HEK293 (cell line): Measurements from ENCODE around the gene RAP1B.

ENCODE experiments used
- AEBP2 ChIP-seq: fragments of 450-650 bp; formaldehyde crosslinking; IDR thresholded peaks from 2 replicates; pipeline ENCODE4 v1.5.1; 2016; ENCODE audit warnings: missing biosample characterization, missing genetic modification characterization, borderline replicate concordance
- BCL11A ChIP-seq: fragments of 450-650 bp; formaldehyde crosslinking; IDR thresholded peaks from 2 replicates; pipeline ENCODE4 v1.5.1; 2016; ENCODE audit warnings: low read depth, missing biosample characterization, missing genetic modification characterization
- GLI2 ChIP-seq: fragments of 450-650 bp; formaldehyde crosslinking; IDR thresholded peaks from 2 replicates; pipeline ENCODE4; 2017; ENCODE audit warnings: missing biosample characterization, missing genetic modification characterization, low read depth, borderline replicate concordance
- GLI4 ChIP-seq: fragments of 450-650 bp; formaldehyde crosslinking; IDR thresholded peaks from 2 replicates; pipeline ENCODE4 v1.5.1; 2016; ENCODE audit warnings: missing biosample characterization, missing genetic modification characterization
- GLIS1 ChIP-seq: fragments of 450-650 bp; formaldehyde crosslinking; IDR thresholded peaks from 2 replicates; pipeline ENCODE4 v1.5.1; 2016; ENCODE audit warnings: missing biosample characterization, missing genetic modification characterization
- HOXA7 ChIP-seq: sonication (generic); formaldehyde crosslinking; IDR thresholded peaks from 2 replicates; pipeline ENCODE4 v1.8.1; 2022; ENCODE audit warnings: missing genetic modification reagents, borderline replicate concordance
- HOXD13 ChIP-seq: sonication (generic); formaldehyde crosslinking; IDR thresholded peaks from 2 replicates; pipeline ENCODE4 v1.8.0; 2022; ENCODE audit warnings: missing genetic modification reagents, borderline replicate concordance
- KLF7 ChIP-seq: fragments of 450-650 bp; formaldehyde crosslinking; IDR thresholded peaks from 2 replicates; pipeline ENCODE4 v1.5.1; 2016; ENCODE audit warnings: missing biosample characterization, missing genetic modification characterization, borderline replicate concordance
- MEIS1 ChIP-seq: sonication (generic); formaldehyde crosslinking; IDR thresholded peaks from 2 replicates; pipeline ENCODE4 v1.8.1; 2022; ENCODE audit warnings: missing genetic modification reagents, mild to moderate bottlenecking, borderline replicate concordance
- MZF1 ChIP-seq: fragments of 450-650 bp; formaldehyde crosslinking; IDR thresholded peaks from 2 replicates; pipeline ENCODE4 v1.5.1; 2017; ENCODE audit warnings: missing biosample characterization, missing genetic modification characterization, borderline replicate concordance
- OSR2 ChIP-seq: fragments of 450-650 bp; formaldehyde crosslinking; IDR thresholded peaks from 2 replicates; pipeline ENCODE4 v1.5.1; 2016; ENCODE audit warnings: missing biosample characterization, missing genetic modification characterization
- OVOL3 ChIP-seq: fragments of 450-650 bp; formaldehyde crosslinking; IDR thresholded peaks from 2 replicates; pipeline ENCODE4 v1.5.1; 2016; ENCODE audit warnings: missing biosample characterization, missing genetic modification characterization
- SCRT2 ChIP-seq: fragments of 450-650 bp; formaldehyde crosslinking; IDR thresholded peaks from 2 replicates; pipeline ENCODE4 v1.5.1; 2016; ENCODE audit warnings: missing biosample characterization, missing genetic modification characterization
- SP3 ChIP-seq: fragments of 450-650 bp; formaldehyde crosslinking; IDR thresholded peaks from 2 replicates; pipeline ENCODE4 v1.5.1; 2016; ENCODE audit warnings: missing biosample characterization, missing genetic modification characterization
- ZBTB1 ChIP-seq: fragments of 450-650 bp; formaldehyde crosslinking; IDR thresholded peaks from 2 replicates; pipeline ENCODE4 v1.5.1; 2016; ENCODE audit warnings: missing biosample characterization, missing genetic modification characterization
- ZBTB21 ChIP-seq: fragments of 450-650 bp; formaldehyde crosslinking; IDR thresholded peaks from 2 replicates; pipeline ENCODE4 v1.5.1; 2017; ENCODE audit warnings: missing biosample characterization, missing genetic modification characterization
- ZBTB8A ChIP-seq: fragments of 450-650 bp; formaldehyde crosslinking; IDR thresholded peaks from 2 replicates; pipeline ENCODE4 v1.5.1; 2016; ENCODE audit warnings: missing biosample characterization, missing genetic modification characterization
- ZEB2 ChIP-seq: fragments of 450-650 bp; formaldehyde crosslinking; IDR thresholded peaks from 2 replicates; pipeline ENCODE4 v1.5.1; 2016; ENCODE audit warnings: missing biosample characterization, missing genetic modification characterization
- ZFP37 ChIP-seq: fragments of 450-650 bp; formaldehyde crosslinking; IDR thresholded peaks from 2 replicates; pipeline ENCODE4 v1.5.1; 2016; ENCODE audit warnings: missing biosample characterization, missing genetic modification characterization
- ZFP69B ChIP-seq: fragments of 450-650 bp; formaldehyde crosslinking; IDR thresholded peaks from 2 replicates; pipeline ENCODE4 v1.5.1; 2016; ENCODE audit warnings: missing biosample characterization, missing genetic modification characterization
- ZNF10 ChIP-seq: fragments of 450-650 bp; formaldehyde crosslinking; IDR thresholded peaks from 2 replicates; pipeline ENCODE4 v1.5.1; 2017; ENCODE audit warnings: missing biosample characterization, missing genetic modification characterization
- ZNF112 ChIP-seq: fragments of 450-650 bp; formaldehyde crosslinking; IDR thresholded peaks from 2 replicates; pipeline ENCODE4 v1.5.0; 2017; ENCODE audit warnings: missing biosample characterization, missing genetic modification characterization
- ZNF133 ChIP-seq: fragments of 450-650 bp; formaldehyde crosslinking; IDR thresholded peaks from 2 replicates; pipeline ENCODE4 v1.5.1; 2016; ENCODE audit warnings: missing biosample characterization, missing genetic modification characterization
- ZNF146 ChIP-seq: fragments of 450-650 bp; formaldehyde crosslinking; IDR thresholded peaks from 2 replicates; pipeline ENCODE4 v1.5.1; 2016; ENCODE audit warnings: missing biosample characterization, missing genetic modification characterization
- ZNF174 ChIP-seq: fragments of 450-650 bp; formaldehyde crosslinking; IDR thresholded peaks from 2 replicates; pipeline ENCODE4 v1.5.0; 2017; ENCODE audit warnings: missing biosample characterization, mild to moderate bottlenecking, missing genetic modification characterization
- ZNF23 ChIP-seq: fragments of 450-650 bp; formaldehyde crosslinking; IDR thresholded peaks from 2 replicates; pipeline ENCODE4 v1.5.1; 2016; ENCODE audit warnings: missing biosample characterization, missing genetic modification characterization, borderline replicate concordance
- ZNF24 ChIP-seq: fragments of 450-650 bp; formaldehyde crosslinking; IDR thresholded peaks from 2 replicates; pipeline ENCODE4 v1.5.1; 2016; ENCODE audit warnings: missing biosample characterization, missing genetic modification characterization
- ZNF366 ChIP-seq: fragments of 450-650 bp; formaldehyde crosslinking; conservative IDR thresholded peaks from 2 replicates; pipeline ENCODE4 v1.5.1; 2016; ENCODE audit warnings: missing biosample characterization, missing genetic modification characterization
- ZNF426 ChIP-seq: fragments of 450-650 bp; formaldehyde crosslinking; IDR thresholded peaks from 2 replicates; pipeline ENCODE4 v1.5.1; 2017; ENCODE audit warnings: missing biosample characterization, missing genetic modification characterization, mild to moderate bottlenecking, inconsistent platforms, moderate library complexity
- ZNF473 ChIP-seq: fragments of 450-650 bp; formaldehyde crosslinking; IDR thresholded peaks from 2 replicates; pipeline ENCODE4 v1.5.1; 2017; ENCODE audit warnings: missing biosample characterization, missing genetic modification characterization
- ZNF48 ChIP-seq: fragments of 450-650 bp; formaldehyde crosslinking; IDR thresholded peaks from 2 replicates; pipeline ENCODE4 v1.5.1; 2016; ENCODE audit warnings: missing biosample characterization, missing genetic modification characterization
- ZNF529 ChIP-seq: fragments of 450-650 bp; formaldehyde crosslinking; IDR thresholded peaks from 2 replicates; pipeline ENCODE4 v1.5.1; 2017; ENCODE audit warnings: missing genetic modification characterization, missing biosample characterization; ENCODE audit not compliant: insufficient replicate concordance
- ZNF548 ChIP-seq: fragments of 450-650 bp; formaldehyde crosslinking; IDR thresholded peaks from 2 replicates; pipeline ENCODE4 v1.5.1; 2016; ENCODE audit warnings: missing biosample characterization, missing genetic modification characterization
- ZNF580 ChIP-seq: fragments of 450-650 bp; formaldehyde crosslinking; IDR thresholded peaks from 2 replicates; pipeline ENCODE4 v1.5.1; 2016; ENCODE audit warnings: missing biosample characterization, missing genetic modification characterization
- ZNF596 ChIP-seq: fragments of 450-650 bp; IDR thresholded peaks from 2 replicates; pipeline ENCODE4 v1.5.0; 2018; ENCODE audit warnings: missing biosample characterization, mild to moderate bottlenecking, missing genetic modification characterization, moderate library complexity
- ZNF658 ChIP-seq: fragments of 450-650 bp; formaldehyde crosslinking; IDR thresholded peaks from 2 replicates; pipeline ENCODE4; 2016; ENCODE audit warnings: missing biosample characterization, missing genetic modification characterization
- ZNF664 ChIP-seq: fragments of 450-650 bp; formaldehyde crosslinking; IDR thresholded peaks from 2 replicates; pipeline ENCODE4 v1.5.1; 2016; ENCODE audit warnings: missing biosample characterization, missing genetic modification characterization
- ZNF768 ChIP-seq: fragments of 450-650 bp; formaldehyde crosslinking; IDR thresholded peaks from 2 replicates; pipeline ENCODE4 v1.5.1; 2018; ENCODE audit warnings: missing biosample characterization, mild to moderate bottlenecking, missing genetic modification characterization
- ZNF785 ChIP-seq: fragments of 450-650 bp; formaldehyde crosslinking; IDR thresholded peaks from 2 replicates; pipeline ENCODE4 v1.5.1; 2016; ENCODE audit warnings: missing biosample characterization, missing genetic modification characterization
- TF ChIP-seq, protein P1 (sequence below): fragments of 450-650 bp; formaldehyde crosslinking; IDR thresholded peaks from 2 replicates; pipeline ENCODE4 v1.5.1; 2016; ENCODE audit warnings: missing biosample characterization, missing genetic modification characterization

The RAP1B gene

GRCh38 chr12:68686595-68687521 is 76.2 kb downstream of the RAP1B start, which contains the start of gene NUP107 (continued):
- TF ChIP-seq ZNF580 (tag by site-specific recombination): peak; percentile 90; the same call in 1 of the 2 replicates
- TF ChIP-seq ZNF473 (tag by site-specific recombination): no peak
- no peak for TF ChIP-seq GLIS1 (tag by site-specific recombination)
- TF ChIP-seq ZBTB8A (tag by site-specific recombination): peak; percentile 100
- TF ChIP-seq HOXA7 (CRISPR knock-in tag): no peak
- TF ChIP-seq MEIS1: no peak
- no peak for TF ChIP-seq ZNF529 (tag by site-specific recombination)
- TF ChIP-seq ZFP37 (tag by site-specific recombination): no peak
- TF ChIP-seq ZNF174 (tag by site-specific recombination): no peak
- no peak; the same call in 1 of the 2 replicates for TF ChIP-seq GLI2
- no peak for TF ChIP-seq BCL11A (tag by site-specific recombination)
- no peak; the same call in 1 of the 2 replicates for TF ChIP-seq HOXD13 (CRISPR knock-in tag)
- peak; percentile 60; the same call in 1 of the 2 replicates for TF ChIP-seq OVOL3 (tag by site-specific recombination)
- no peak for TF ChIP-seq ZNF785 (tag by site-specific recombination)
- TF ChIP-seq SCRT2 (tag by site-specific recombination): peak; percentile 97
- no peak for TF ChIP-seq ZNF112
- no peak for TF ChIP-seq MZF1 (tag by site-specific recombination)
- TF ChIP-seq ZNF146 (tag by site-specific recombination): 0 out of 2 replicates have a peak, but pooled peaks have one; percentile 3
- TF ChIP-seq ZFP69B (tag by site-specific recombination): peak; percentile 39
- peak; percentile 69; the same call in 1 of the 2 replicates for TF ChIP-seq ZEB2 (tag by site-specific recombination)
- TF ChIP-seq ZNF10 (tag by site-specific recombination): no peak
- no peak for TF ChIP-seq ZNF768 (tag by site-specific recombination)
- no peak for TF ChIP-seq ZNF426 (tag by site-specific recombination)
- TF ChIP-seq ZBTB1 (tag by site-specific recombination): no peak
- TF ChIP-seq ZNF133 (tag by site-specific recombination): no peak
- TF ChIP-seq ZBTB21 (tag by site-specific recombination): peak; percentile 74
- TF ChIP-seq ZNF24 (tag by site-specific recombination): peak; percentile 75
- no peak for TF ChIP-seq OSR2 (tag by site-specific recombination)
- no peak for TF ChIP-seq ZNF48 (tag by site-specific recombination)
- TF ChIP-seq, protein P1, sequence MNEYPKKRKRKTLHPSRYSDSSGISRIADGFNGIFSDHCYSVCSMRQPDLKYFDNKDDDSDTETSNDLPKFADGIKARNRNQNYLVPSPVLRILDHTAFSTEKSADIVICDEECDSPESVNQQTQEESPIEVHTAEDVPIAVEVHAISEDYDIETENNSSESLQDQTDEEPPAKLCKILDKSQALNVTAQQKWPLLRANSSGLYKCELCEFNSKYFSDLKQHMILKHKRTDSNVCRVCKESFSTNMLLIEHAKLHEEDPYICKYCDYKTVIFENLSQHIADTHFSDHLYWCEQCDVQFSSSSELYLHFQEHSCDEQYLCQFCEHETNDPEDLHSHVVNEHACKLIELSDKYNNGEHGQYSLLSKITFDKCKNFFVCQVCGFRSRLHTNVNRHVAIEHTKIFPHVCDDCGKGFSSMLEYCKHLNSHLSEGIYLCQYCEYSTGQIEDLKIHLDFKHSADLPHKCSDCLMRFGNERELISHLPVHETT (tag by site-specific recombination): peak; percentile 96
- TF ChIP-seq ZNF664 (tag by site-specific recombination): 0 out of 2 replicates have a peak, but pooled peaks have one; percentile 39
- 0 out of 2 replicates have a peak, but pooled peaks have one; percentile 20 for TF ChIP-seq KLF7 (tag by site-specific recombination)
- peak; percentile 61 for TF ChIP-seq SP3 (tag by site-specific recombination)
- no peak for TF ChIP-seq AEBP2
- no peak for TF ChIP-seq GLI4 (tag by site-specific recombination)
- no peak for TF ChIP-seq ZNF596 (tag by site-specific recombination)
- 0 out of 2 replicates have a peak, but pooled peaks have one; percentile 63 for TF ChIP-seq ZNF366 (tag by site-specific recombination)
- no peak for TF ChIP-seq ZNF548
- TF ChIP-seq ZNF23 (tag by site-specific recombination): no peak
- no peak for TF ChIP-seq ZNF658 (tag by site-specific recombination)
